HG02884 (cell line): Measurements from ENCODE around the gene NME3.

Experiments
- ATAC-seq: cut with Tn5 transposase; IDR thresholded peaks from one replicate; pipeline ENCODE4 v1.9.1; 2021; ENCODE audit warnings: mild to moderate bottlenecking, moderate library complexity; ENCODE audit not compliant: unreplicated experiment

NME3 gene

DNA sequence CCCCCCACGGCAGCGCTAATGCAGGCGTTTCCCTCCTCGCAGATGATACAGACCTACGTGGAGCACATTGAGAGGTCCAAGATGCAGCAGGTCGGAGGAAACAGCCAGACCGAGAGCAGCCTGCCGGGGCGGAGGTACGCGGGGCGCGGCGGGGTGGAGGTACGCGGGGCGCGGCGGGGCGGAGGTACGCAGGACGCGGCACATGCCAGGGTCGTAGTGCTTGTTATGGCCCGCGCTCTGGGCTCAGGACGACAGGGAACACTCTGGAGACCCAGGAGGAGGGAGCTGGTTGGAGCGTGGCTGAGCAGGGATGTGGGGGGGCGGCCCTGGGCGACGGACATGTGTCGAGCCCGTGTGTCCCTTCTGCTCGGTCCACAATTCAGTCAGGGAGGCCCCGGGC, 41.9 kb downstream of the NME3 start:
- ATAC-seq, result no peak

DNA sequence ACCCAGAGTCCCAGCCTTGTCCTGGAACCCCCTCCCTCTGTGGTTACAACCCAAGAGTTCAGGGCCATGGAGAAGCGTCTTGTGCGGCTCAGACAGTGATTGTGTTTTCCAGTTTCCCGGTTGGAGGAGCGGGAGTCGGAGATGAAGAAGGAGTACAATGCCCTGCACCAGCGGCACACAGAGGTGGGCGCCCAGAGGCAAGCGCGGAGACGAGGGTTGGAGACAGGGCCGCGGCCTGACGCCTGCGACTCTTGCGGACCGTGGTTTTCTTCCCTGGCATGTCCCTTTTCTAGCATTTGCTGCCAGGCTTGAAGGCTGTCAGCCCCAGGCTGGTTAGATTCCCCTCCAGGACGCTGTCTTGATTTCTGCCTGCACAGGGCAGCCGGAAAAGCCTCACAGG, 42.3 kb downstream of the NME3 start:
- ATAC-seq, result no peak

DNA sequence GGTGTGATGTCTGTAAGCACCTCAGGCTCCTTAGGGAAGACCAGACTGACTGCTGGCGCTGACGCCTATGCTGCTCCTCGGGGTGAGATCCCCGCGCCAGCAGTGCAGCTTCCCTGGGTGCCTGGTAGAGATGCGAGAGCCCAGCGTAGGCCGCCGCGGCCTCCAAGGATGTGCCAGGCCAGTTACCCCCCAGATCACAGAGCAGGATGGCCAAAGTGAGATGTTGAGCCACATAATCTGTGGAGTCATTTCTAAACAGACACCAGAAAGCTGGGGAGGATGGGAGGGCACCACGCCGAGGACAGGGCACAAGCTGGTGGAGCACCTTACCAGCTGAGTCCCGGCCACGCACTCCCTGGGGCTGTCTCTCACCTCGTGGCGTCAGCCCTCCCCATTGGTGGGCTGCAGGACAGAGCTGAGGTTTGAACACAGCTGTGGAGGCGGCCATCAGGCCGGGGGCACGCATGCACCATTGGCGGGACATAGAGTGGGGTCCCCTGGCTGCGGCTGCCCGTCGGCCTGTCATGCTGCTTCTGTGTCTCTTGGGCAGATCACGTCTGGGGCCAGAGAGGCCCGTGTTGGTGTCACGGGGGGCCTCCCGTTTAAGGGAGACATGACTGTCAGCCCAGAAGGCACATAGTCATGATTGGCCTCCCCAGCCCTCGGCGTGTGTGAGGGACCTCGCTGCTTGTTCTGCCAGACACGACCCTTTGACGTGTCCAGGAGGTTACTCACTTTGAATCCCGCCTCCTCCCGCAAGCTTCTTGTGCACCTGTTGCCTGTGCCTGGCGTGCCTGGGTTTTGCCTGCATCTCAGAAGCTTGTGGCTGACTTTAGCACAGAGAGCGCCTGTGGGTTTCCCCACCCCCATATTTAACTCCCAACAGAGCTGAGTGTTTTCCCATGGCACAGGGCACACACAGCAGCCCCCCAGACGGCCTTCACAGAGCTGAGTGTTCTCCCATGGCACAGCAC, 43.4 kb downstream of the NME3 start:
- no peak for ATAC-seq

DNA sequence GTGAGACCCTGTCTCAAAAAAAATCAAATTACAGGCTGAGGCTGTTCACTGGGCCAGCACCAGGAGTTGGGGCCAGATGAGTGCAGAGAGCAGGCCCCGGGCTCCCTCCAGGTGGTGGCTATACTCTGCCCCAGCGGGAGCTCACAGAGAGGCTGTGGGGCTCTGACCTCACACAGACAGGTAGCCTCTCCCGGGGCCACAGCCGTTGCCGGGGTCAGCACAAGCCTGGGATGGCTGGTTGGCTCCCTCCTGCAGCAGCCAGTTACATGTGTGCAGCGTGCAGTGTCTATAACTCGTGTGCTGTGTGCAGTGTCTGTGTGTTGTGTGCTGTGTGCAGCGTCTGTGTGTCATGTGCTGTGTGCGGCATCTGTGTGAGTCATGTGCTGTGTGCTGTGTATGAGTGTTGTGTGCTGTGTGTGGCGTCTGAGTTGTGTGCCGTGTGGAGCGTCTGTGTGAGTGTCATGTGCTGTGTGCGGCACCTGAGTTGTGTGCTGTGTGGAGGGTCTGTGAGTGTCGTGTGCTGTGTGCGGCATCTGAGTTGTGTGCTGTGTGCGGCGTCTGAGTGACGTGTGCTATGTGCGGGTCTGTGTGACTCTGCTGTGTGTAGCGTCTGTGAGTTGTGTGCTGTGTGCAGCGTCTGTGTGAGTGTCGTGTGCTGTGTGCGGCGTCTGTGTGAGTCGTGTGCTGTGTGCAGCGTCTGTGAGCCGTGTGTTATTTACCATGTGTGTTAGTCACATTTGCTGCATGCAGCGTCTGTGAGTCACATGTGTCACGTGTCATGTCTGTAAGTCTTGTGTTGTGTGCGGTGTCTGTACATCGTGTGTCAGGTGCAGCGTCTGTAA, 44.5 kb downstream of the NME3 start:
- no peak for ATAC-seq

DNA sequence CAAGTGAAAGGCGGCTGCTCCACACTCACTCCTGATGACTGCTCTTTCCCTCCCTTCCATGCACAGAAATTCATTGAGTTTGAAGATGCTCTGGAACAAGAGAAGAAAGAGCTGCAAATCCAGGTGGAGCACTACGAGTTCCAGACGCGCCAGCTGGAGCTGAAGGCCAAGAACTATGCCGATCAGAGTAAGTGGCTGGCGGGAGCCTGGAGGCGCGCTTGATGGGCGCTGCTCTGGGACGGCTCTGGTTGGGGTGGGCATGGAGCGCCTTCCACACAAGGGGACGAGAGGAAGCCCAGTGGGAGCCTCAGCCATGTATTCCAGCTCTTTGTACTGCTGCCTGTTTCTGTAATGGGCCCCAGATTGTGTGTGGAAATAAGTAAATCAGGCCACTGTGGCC, 46.9 kb downstream of the NME3 start:
- ATAC-seq, result no peak

DNA sequence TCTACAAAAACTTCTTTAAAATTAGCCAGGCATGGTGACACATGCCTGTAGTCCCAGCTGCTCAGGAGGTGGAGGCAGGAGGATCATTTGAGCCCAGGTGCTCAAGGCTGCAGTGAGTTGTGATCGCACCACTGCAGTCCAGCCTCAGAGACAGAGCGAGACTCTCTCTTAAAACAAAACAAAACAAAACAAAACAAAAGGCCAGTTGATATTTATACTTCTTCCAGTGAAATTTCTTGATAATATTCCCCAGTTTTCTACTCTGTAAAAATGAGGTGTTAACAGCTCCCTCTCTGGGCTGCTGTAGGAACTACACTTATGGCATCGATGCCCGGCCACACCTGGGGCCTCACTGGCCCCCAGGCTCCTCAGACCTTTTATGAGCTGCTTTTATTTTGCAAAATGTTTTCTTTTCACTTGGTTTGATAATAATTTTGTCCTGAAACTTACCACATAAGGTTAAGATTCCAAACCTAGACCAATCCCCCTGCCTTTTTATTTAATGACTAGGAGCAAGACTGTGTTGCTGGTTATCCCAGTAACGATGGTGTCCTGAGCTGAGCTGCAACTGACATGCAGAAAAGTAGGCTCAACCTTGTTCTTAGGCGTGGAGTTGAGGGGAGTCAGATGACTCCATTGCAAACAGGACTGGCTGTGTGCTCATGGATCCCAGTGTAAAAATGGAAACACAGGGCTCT, 47.7 kb downstream of the NME3 start:
- ATAC-seq, result no peak

DNA sequence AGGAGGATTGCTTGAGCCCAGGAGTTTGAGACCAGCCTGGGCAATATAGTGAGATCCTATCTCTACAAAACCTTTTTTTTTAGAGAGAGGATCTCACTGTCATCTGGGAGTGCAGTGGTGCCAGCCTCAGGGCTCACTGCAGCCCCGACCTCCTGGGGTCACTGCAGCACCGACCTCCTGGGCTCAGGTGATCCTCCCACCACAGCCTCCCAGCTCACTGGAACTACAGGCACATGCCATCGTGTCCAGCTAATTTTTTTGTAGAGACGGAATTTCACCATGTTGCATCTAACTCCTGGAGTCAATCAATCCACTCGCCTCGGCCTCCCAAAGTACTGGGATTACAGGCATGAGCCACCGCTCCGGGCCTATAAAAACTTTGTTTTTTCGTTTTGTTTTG, 50.0 kb downstream of the NME3 start:
- no peak for ATAC-seq
